ENCODE results near the gene PIAS4.

PIAS4 gene

DNA sequence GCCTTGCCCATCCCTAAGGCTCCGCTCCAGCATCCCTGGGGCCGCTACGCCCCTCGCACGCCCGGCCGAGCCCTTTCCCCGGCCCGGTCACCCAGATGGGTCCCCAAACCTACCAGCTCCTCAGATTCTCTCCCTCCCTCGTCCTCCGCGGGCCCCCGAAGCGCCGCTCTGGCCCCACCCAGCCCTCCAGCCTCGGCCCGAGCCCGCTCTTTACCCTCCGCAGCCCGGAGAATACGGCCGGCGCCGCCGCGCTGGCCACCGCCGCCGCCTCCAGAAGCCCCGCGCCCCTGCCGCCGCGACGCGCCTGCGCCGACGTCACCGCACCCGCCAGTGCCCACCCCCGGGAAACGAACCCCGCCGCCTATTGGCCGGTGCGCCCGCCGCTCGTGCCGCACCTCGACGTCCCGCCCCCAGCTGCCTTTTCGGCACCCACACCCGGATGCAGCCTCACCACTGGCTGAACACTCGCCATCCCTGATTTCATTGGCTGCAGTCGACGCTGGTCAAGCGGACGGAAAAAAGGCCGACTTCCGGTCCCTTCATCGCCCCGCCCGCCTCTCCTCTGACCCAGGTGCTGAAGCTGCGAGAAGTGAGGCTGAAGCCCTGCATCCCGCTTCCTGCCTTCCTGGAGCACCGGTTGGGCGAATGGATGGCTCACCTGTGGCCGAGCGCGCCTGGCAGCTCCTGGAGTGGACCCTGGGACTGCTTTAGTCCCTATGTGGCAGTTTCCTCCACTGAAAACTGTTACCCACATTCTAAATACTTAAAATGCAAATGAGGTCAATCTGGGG is 36.5 kb upstream of the PIAS4 start, which contains the start of gene DAPK3 (continued):
- no peak for TF ChIP-seq ZNF202 (tag by site-specific recombination; IDR thresholded peaks at IDR 0.05; ENCODE audit: borderline replicate concordance)
- TF ChIP-seq, protein P1, sequence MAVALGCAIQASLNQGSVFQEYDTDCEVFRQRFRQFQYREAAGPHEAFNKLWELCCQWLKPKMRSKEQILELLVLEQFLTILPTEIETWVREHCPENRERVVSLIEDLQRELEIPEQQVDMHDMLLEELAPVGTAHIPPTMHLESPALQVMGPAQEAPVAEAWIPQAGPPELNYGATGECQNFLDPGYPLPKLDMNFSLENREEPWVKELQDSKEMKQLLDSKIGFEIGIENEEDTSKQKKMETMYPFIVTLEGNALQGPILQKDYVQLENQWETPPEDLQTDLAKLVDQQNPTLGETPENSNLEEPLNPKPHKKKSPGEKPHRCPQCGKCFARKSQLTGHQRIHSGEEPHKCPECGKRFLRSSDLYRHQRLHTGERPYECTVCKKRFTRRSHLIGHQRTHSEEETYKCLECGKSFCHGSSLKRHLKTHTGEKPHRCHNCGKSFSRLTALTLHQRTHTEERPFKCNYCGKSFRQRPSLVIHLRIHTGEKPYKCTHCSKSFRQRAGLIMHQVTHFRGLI (tag by site-specific recombination; IDR thresholded peaks at IDR 0.05), result peak; percentile 72
- 0 out of 2 replicates have a peak, but pooled peaks have one; percentile 35 for TF ChIP-seq YY1 (tag by site-specific recombination; IDR thresholded peaks at IDR 0.05)
- TF ChIP-seq ZNF677 (tag by site-specific recombination; IDR thresholded peaks at IDR 0.05), result no peak
- TF ChIP-seq, protein P2, sequence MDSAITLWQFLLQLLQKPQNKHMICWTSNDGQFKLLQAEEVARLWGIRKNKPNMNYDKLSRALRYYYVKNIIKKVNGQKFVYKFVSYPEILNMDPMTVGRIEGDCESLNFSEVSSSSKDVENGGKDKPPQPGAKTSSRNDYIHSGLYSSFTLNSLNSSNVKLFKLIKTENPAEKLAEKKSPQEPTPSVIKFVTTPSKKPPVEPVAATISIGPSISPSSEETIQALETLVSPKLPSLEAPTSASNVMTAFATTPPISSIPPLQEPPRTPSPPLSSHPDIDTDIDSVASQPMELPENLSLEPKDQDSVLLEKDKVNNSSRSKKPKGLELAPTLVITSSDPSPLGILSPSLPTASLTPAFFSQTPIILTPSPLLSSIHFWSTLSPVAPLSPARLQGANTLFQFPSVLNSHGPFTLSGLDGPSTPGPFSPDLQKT (IDR thresholded peaks at IDR 0.05; ENCODE audit: borderline replicate concordance, low read depth, low read length), result peak; percentile 83; the same call in 1 of the 2 replicates
- TF ChIP-seq IKZF3 (tag by site-specific recombination; IDR thresholded peaks at IDR 0.05), result peak; percentile 92
- no peak for TF ChIP-seq ZNF626 (tag by site-specific recombination; IDR thresholded peaks at IDR 0.05)
- peak; percentile 80 for TF ChIP-seq ZNF366 (tag by site-specific recombination; conservative IDR thresholded peaks at IDR 0.05)
- TF ChIP-seq ZNF549 (tag by site-specific recombination; IDR thresholded peaks at IDR 0.05), result no peak
- 0 out of 2 replicates have a peak, but pooled peaks have one; percentile 23 for TF ChIP-seq ZNF335 (tag by site-specific recombination; conservative IDR thresholded peaks at IDR 0.05)
- TF ChIP-seq KLF9 (tag by site-specific recombination; IDR thresholded peaks at IDR 0.05; ENCODE audit: low read depth), result peak; percentile 25; the same call in 1 of the 2 replicates
- TF ChIP-seq SCRT1 (tag by site-specific recombination; IDR thresholded peaks at IDR 0.05; ENCODE audit: borderline replicate concordance), result peak; percentile 90; the same call in 1 of the 2 replicates
- peak; percentile 51; the same call in 1 of the 2 replicates for TF ChIP-seq KLF7 (tag by site-specific recombination; IDR thresholded peaks at IDR 0.05; ENCODE audit: borderline replicate concordance)
- TF ChIP-seq, protein P3, sequence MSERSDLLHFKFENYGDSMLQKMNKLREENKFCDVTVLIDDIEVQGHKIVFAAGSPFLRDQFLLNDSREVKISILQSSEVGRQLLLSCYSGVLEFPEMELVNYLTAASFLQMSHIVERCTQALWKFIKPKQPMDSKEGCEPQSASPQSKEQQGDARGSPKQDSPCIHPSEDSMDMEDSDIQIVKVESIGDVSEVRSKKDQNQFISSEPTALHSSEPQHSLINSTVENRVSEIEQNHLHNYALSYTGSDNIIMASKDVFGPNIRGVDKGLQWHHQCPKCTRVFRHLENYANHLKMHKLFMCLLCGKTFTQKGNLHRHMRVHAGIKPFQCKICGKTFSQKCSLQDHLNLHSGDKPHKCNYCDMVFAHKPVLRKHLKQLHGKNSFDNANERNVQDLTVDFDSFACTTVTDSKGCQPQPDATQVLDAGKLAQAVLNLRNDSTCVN (tag by site-specific recombination; optimal IDR thresholded peaks at IDR 0.05), result peak; percentile 50
- TF ChIP-seq, protein P4, sequence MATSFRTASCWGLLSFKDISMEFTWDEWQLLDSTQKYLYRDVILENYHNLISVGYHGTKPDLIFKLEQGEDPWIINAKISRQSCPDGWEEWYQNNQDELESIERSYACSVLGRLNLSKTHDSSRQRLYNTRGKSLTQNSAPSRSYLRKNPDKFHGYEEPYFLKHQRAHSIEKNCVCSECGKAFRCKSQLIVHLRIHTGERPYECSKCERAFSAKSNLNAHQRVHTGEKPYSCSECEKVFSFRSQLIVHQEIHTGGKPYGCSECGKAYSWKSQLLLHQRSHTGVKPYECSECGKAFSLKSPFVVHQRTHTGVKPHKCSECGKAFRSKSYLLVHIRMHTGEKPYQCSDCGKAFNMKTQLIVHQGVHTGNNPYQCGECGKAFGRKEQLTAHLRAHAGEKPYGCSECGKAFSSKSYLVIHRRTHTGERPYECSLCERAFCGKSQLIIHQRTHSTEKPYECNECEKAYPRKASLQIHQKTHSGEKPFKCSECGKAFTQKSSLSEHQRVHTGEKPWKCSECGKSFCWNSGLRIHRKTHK (tag by site-specific recombination; IDR thresholded peaks at IDR 0.05), result no peak
- no peak for TF ChIP-seq ZNF585B (tag by site-specific recombination; IDR thresholded peaks at IDR 0.05)
- TF ChIP-seq SCRT2 (tag by site-specific recombination; IDR thresholded peaks at IDR 0.05), result peak; percentile 90
- TF ChIP-seq ZNF10 (tag by site-specific recombination; IDR thresholded peaks at IDR 0.05), result no peak
- peak; percentile 79 for TF ChIP-seq KLF1 (tag by site-specific recombination; IDR thresholded peaks at IDR 0.05)
- TF ChIP-seq, protein P5, sequence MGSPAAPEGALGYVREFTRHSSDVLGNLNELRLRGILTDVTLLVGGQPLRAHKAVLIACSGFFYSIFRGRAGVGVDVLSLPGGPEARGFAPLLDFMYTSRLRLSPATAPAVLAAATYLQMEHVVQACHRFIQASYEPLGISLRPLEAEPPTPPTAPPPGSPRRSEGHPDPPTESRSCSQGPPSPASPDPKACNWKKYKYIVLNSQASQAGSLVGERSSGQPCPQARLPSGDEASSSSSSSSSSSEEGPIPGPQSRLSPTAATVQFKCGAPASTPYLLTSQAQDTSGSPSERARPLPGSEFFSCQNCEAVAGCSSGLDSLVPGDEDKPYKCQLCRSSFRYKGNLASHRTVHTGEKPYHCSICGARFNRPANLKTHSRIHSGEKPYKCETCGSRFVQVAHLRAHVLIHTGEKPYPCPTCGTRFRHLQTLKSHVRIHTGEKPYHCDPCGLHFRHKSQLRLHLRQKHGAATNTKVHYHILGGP (tag by site-specific recombination; IDR thresholded peaks at IDR 0.05), result no peak
- TF ChIP-seq ZXDB (tag by site-specific recombination; IDR thresholded peaks at IDR 0.05), result peak; percentile 80
- TF ChIP-seq ZNF660 (tag by site-specific recombination; IDR thresholded peaks at IDR 0.05), result 0 out of 2 replicates have a peak, but pooled peaks have one; percentile 29
- TF ChIP-seq, protein P6, sequence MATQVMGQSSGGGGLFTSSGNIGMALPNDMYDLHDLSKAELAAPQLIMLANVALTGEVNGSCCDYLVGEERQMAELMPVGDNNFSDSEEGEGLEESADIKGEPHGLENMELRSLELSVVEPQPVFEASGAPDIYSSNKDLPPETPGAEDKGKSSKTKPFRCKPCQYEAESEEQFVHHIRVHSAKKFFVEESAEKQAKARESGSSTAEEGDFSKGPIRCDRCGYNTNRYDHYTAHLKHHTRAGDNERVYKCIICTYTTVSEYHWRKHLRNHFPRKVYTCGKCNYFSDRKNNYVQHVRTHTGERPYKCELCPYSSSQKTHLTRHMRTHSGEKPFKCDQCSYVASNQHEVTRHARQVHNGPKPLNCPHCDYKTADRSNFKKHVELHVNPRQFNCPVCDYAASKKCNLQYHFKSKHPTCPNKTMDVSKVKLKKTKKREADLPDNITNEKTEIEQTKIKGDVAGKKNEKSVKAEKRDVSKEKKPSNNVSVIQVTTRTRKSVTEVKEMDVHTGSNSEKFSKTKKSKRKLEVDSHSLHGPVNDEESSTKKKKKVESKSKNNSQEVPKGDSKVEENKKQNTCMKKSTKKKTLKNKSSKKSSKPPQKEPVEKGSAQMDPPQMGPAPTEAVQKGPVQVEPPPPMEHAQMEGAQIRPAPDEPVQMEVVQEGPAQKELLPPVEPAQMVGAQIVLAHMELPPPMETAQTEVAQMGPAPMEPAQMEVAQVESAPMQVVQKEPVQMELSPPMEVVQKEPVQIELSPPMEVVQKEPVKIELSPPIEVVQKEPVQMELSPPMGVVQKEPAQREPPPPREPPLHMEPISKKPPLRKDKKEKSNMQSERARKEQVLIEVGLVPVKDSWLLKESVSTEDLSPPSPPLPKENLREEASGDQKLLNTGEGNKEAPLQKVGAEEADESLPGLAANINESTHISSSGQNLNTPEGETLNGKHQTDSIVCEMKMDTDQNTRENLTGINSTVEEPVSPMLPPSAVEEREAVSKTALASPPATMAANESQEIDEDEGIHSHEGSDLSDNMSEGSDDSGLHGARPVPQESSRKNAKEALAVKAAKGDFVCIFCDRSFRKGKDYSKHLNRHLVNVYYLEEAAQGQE (tag by site-specific recombination; IDR thresholded peaks at IDR 0.05), result peak; percentile 97
- TF ChIP-seq ZSCAN16 (tag by site-specific recombination; IDR thresholded peaks at IDR 0.05), result no peak
- TF ChIP-seq ZEB2 (tag by site-specific recombination; IDR thresholded peaks at IDR 0.05), result peak; percentile 73
- peak; percentile 81 for TF ChIP-seq SP3 (tag by site-specific recombination; IDR thresholded peaks at IDR 0.05)
- peak; percentile 70 for TF ChIP-seq EGR2 (tag by site-specific recombination; IDR thresholded peaks at IDR 0.05; ENCODE audit: low read depth)
- TF ChIP-seq, protein P7, sequence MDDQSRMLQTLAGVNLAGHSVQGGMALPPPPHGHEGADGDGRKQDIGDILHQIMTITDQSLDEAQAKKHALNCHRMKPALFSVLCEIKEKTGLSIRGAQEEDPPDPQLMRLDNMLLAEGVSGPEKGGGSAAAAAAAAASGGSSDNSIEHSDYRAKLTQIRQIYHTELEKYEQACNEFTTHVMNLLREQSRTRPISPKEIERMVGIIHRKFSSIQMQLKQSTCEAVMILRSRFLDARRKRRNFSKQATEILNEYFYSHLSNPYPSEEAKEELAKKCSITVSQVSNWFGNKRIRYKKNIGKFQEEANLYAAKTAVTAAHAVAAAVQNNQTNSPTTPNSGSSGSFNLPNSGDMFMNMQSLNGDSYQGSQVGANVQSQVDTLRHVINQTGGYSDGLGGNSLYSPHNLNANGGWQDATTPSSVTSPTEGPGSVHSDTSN (CRISPR knock-in tag; IDR thresholded peaks at IDR 0.05), result peak; percentile 98

All from HEK293 (cell line).